Activated T-helper 2 cell treated with anti-CD3 and anti-CD28 coated beads, Interferon-gamma antibody, Interleukin-2, Interleukin-4, amounts not matched to agents 10 μg/mL and 5 μg/mL and 100 μg/mL, durations not matched to agents 14 hours and 24 hours and 36 hours (primary cell): Measurements from ENCODE around the gene IGF1R. TPM values are rescaled to one million over a fixed set of nuclear protein-coding genes. Genes with fewer than 3 reads are reported as not detected.

Experiments used
- DNase-seq: peaks from one replicate; pipeline ENCODE4 v3.0.0; 2021; ENCODE audit warnings: low spot score
- H3K27ac Mint-ChIP-seq: one replicate; pipeline ENCODE4 v1.8.0; 2021; ENCODE audit warnings: mixed read lengths
- H3K27me3 Mint-ChIP-seq: one replicate; pipeline ENCODE4 v1.8.0; 2021; ENCODE audit warnings: low read depth, mixed read lengths
- H3K36me3 Mint-ChIP-seq: one replicate; pipeline ENCODE4 v1.8.0; 2021; ENCODE audit warnings: low read depth, mixed read lengths
- H3K4me1 Mint-ChIP-seq: one replicate; pipeline ENCODE4 v1.8.0; 2021; ENCODE audit warnings: low read depth, mixed read lengths
- H3K4me3 Mint-ChIP-seq: one replicate; pipeline ENCODE4 v1.8.0; 2021; ENCODE audit warnings: low read depth, mild to moderate bottlenecking, moderate library complexity, mixed read lengths
- H3K9me3 Mint-ChIP-seq: one replicate; pipeline ENCODE4 v1.8.0; 2021; ENCODE audit warnings: mixed read lengths
- intact Hi-C: fragments of 100-400 bp; cut with micrococcal nuclease; formaldehyde crosslinking; loops from one replicate; pipeline ENCODE4 v1.15.1; 2023
- total RNA-seq: library from RNA; stranded (reverse); gene quantifications from 2 replicates; pipeline ENCODE4 v1.2.3, GENCODE V29; 2022

IGF1R gene
- total RNA-seq, 1 donor from 2014 or later: 31.1 TPM

DNA sequence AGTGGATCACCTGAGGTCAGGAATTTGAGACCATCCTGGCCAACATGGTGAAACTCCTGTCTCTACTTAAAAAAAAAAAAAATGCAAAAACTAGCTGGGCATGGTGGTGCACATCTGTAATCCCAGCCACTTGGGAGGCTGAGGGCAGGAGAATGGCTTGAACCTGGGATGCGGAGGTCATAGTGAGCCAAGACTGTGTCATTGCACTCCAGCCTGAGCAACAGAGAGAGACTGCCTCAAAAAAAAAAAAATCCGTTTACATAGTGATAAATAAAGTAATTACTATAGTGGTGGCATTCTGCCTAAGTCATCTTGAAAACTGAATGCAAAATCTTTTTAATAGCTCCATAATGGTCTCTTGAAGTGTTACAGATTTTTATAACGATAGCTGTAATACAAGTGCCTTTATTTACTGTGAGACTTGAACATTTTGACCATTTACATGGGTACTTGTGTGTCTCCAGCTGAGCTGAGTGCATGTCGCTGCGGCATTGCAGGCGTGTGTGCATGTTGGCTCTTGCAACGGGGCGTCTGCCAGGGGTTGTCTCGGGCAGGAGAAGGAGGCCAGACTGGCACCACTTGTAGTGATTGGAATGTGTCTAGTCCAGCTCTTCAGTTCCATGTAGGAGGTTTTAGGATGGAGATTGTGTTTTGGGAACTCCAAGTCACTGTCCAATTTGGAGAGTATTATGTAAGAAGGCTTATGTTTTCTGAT is 111.9 kb downstream of the IGF1R start:
- no peaks in the 10 kb centered on the region for H3K4me1 Mint-ChIP-seq
- H3K36me3 Mint-ChIP-seq: no peaks in the 10 kb centered on the region
- DNase-seq: no peak
- H3K4me3 Mint-ChIP-seq: no peak overlapping the region
- no peaks in the 10 kb centered on the region for H3K27me3 Mint-ChIP-seq
- intact Hi-C loops: no loop called here
- no peak overlapping the region for H3K27ac Mint-ChIP-seq
- H3K9me3 Mint-ChIP-seq: no peaks in the 10 kb centered on the region

DNA sequence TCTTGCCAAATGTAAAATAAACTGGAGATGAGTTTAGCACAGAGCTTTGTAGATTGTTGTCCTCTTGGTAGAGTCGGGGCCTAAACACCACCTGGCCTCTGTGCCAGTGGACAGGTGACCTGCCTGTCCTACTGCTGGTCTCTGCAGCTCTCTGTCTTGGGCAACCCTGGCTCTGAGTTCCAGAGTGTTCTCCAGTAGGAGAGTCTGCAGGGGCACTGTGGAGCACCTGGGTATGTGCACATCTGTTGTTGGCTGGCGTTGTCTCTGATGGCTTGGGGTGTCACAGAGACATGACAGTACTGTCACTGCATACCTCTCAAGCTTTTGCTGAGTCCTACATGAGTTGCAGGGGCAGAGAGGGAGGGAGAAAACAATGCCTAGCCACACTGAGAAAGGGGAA is 112.6 kb downstream of the IGF1R start:
- H3K4me3 Mint-ChIP-seq: no peak overlapping the region
- intact Hi-C loops: no loop called here

DNA sequence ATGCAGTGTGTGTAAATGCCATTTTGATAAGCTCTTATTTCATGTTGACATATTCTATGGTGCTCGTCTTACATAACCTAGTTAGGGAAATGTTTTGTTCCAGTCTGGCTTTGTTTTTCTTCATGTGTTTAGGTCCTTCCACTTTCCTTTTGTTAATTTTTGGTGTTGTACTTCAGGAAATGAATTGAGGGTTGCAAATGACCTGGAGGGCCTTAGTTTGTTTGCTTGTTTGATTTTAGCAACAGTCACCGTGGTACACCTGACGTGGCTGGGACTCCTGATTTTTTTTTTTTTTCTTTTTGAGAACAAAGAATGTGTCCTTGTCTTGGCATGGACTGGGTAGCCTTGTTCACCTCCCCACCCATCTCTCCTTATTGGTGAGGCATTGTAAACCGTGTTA is 114.8 kb downstream of the IGF1R start:
- H3K9me3 Mint-ChIP-seq: no peaks in the 10 kb centered on the region
- H3K4me1 Mint-ChIP-seq: no peaks in the 10 kb centered on the region
- intact Hi-C loops: no loop called here
- no peak overlapping the region for H3K27ac Mint-ChIP-seq
- no peaks in the 10 kb centered on the region for H3K27me3 Mint-ChIP-seq
- H3K4me3 Mint-ChIP-seq: no peak overlapping the region
- DNase-seq: no peak
- H3K36me3 Mint-ChIP-seq: no peaks in the 10 kb centered on the region

More for the DNA sequence above, 112.6 kb downstream of the IGF1R start:
- Mint-ChIP-seq H3K36me3 (no peaks in the 10 kb centered on the region), H3K4me1 (no peaks in the 10 kb centered on the region), H3K9me3 (no peaks in the 10 kb centered on the region), H3K27me3 (no peaks in the 10 kb centered on the region), H3K27ac (no peak overlapping the region)
- no peak for DNase-seq

DNA sequence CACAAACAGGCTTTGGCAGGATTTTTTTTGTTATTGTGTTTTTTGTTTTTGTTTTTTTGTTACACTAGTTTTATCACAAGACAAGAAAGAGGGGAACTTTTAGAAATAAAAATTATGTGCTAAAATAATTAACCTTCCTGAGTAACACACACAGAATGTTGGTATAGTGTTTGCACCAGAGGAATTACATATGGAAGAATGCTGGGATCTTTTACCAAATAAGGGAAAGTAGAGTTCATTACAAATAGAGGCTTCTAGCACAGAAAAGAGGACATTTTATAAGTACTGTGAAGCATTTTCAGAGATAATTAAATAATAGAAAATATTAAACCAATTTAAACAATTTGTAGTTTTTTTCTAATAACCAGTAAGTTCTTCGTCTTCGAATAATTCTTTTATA is 116.0 kb downstream of the IGF1R start:
- no peaks in the 10 kb centered on the region for H3K9me3 Mint-ChIP-seq
- H3K4me1 Mint-ChIP-seq: no peaks in the 10 kb centered on the region
- no peak overlapping the region for H3K27ac Mint-ChIP-seq
- DNase-seq: no peak
- H3K36me3 Mint-ChIP-seq: no peaks in the 10 kb centered on the region
- intact Hi-C loops: no loop called here
- H3K4me3 Mint-ChIP-seq: no peak overlapping the region
- H3K27me3 Mint-ChIP-seq: no peaks in the 10 kb centered on the region

DNA sequence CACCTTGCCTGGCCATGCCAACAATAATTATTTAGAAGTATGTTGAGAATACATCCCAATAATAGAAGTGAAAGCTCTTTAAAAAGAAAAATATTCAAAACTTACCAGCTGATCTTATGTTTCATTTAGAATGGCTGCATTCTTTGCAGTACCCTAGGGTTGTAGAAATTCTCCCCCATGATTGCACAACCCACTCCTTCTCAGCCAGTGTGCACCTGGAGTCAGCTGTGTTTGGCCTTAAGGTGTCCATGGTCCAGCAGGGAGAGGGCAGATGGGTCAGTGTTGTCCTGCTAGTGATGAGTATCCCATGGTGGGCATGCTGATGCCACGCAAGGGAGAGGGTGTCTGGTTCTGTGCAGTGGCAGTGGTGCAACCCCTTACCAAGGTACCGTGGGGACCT is 117.3 kb downstream of the IGF1R start:
- H3K27me3 Mint-ChIP-seq: no peaks in the 10 kb centered on the region

DNA sequence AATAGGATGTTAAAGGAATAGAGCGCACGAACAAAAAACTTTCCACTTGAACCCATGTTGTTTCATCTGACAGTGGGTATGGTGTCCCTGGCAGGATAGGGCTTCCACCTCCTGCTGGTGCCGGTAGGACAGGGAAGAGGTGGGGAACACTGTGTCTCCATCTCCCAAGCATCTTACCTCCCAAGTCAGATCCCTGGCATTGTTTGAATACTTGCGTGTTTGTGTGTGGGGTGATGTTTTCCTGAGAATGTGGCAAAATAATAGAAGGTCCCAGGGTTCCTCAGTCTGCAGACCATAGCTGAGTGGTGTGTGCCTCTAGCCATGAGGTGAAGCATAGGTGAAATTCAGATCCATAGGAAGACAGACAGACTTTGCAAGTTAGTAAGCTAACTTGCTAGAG is 119.4 kb downstream of the IGF1R start:
- no peaks in the 10 kb centered on the region for H3K27me3 Mint-ChIP-seq
- no peaks in the 10 kb centered on the region for H3K9me3 Mint-ChIP-seq
- intact Hi-C loops: no loop called here
- H3K36me3 Mint-ChIP-seq: no peaks in the 10 kb centered on the region
- no peak for DNase-seq
- H3K27ac Mint-ChIP-seq: no peak overlapping the region
- H3K4me3 Mint-ChIP-seq: no peak overlapping the region
- H3K4me1 Mint-ChIP-seq: peaks cover 8% of the 10 kb centered on the region

More for the DNA sequence above, 117.3 kb downstream of the IGF1R start:
- Mint-ChIP-seq H3K4me1 (no peaks in the 10 kb centered on the region), H3K27ac (no peak overlapping the region), H3K9me3 (no peaks in the 10 kb centered on the region), H3K4me3 (no peak overlapping the region), H3K36me3 (no peaks in the 10 kb centered on the region)
- intact Hi-C loops: no loop called here
- DNase-seq: no peak

DNA sequence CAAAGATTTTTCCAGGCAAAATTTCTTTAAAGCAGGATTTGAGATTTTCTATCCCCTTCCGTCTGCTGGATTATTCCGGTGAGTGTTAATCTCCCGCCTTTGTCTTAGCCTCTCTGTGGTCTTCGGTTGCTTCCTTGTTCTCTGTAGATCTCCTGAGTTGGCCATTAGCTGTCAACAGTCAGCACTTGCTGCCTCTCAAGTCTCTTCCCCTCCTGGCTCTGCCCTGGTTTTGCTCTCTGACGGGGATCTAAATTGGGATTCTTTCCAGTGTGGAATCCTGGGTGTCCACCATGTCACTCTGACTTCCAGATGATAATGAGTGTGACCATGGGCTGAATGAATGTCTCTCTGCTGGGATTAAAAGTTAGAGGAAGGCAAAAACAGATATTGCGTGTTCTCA is 121.5 kb downstream of the IGF1R start:
- Mint-ChIP-seq H3K27me3 (no peaks in the 10 kb centered on the region), H3K9me3 (no peaks in the 10 kb centered on the region), H3K4me1 (peaks cover 11% of the 10 kb centered on the region), H3K36me3 (no peaks in the 10 kb centered on the region), H3K27ac (no peak overlapping the region), H3K4me3 (no peak overlapping the region)
- no peak for DNase-seq
- intact Hi-C loops: no loop called here

DNA sequence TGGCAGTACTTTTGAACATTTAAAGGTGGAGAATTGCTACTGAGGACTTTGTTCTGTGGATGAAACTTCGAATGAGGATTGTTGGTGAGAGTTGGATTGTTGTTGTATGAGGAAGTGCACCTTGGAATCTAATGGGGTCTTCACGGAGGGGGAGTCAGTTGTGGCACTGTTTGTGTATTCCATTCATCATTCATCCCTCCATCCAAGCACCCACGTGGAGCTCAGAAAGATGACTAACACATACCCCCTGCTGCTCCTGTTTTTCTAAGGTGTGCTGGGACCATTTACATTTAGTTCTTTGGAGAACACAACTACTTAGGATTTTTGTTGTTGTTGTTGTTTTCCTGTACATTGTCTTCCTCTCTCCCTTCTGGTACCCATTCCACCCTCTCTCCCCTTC is 122.6 kb downstream of the IGF1R start:
- Mint-ChIP-seq H3K4me1 (peaks cover 13% of the 10 kb centered on the region), H3K27ac (no peak overlapping the region), H3K27me3 (no peaks in the 10 kb centered on the region), H3K9me3 (no peaks in the 10 kb centered on the region), H3K4me3 (no peak overlapping the region), H3K36me3 (no peaks in the 10 kb centered on the region)
- intact Hi-C loops: no loop called here
- DNase-seq: no peak

DNA sequence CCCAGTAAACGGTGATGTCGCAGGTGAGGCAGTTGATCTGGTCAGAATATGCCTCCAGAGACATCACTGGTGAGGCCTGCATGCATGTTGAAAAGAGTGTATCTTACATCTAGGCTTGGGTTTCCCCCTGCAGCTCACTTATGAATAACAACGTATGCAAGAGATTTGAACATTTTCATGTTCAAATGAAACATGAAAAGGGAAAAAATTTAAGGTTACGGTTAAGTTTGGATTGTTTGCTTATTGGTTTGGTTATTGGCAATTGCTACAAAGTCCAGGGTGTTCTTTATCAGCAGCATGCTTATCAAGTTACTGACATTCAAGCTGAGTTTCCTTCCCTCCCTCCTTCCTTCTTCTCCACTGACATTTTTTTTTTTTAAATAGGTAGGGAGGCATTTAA is 123.2 kb downstream of the IGF1R start:
- H3K27me3 Mint-ChIP-seq: no peaks in the 10 kb centered on the region
- intact Hi-C loops: no loop called here
- H3K4me1 Mint-ChIP-seq: peaks cover 16% of the 10 kb centered on the region
- no peak overlapping the region for H3K4me3 Mint-ChIP-seq
- DNase-seq: no peak
- H3K27ac Mint-ChIP-seq: no peak overlapping the region
- H3K9me3 Mint-ChIP-seq: no peaks in the 10 kb centered on the region
- H3K36me3 Mint-ChIP-seq: no peaks in the 10 kb centered on the region

DNA sequence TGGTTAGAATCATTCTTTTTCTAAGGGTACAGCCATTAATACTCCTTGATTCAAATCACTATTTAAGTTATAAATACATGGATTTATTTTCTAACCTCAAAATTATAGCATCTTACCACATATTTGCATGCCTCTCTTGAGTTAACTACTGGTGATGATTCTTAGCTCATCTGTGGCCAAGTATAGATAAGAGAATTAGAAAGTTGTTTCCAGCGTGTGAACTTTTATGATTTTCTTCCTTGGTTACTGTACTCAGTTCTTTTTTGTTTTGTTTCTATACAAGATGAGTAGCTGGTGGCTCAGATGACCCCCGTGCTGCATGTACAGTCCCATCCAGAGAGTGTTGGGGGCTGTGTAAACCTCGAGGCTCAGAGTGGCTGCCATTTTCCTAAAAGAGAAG is 124.6 kb downstream of the IGF1R start:
- Mint-ChIP-seq H3K4me3 (no peak overlapping the region), H3K27me3 (no peaks in the 10 kb centered on the region), H3K27ac (no peak overlapping the region), H3K4me1 (peaks cover 28% of the 10 kb centered on the region), H3K9me3 (no peaks in the 10 kb centered on the region), H3K36me3 (no peaks in the 10 kb centered on the region)
- intact Hi-C loops: no loop called here
- DNase-seq: no peak

DNA sequence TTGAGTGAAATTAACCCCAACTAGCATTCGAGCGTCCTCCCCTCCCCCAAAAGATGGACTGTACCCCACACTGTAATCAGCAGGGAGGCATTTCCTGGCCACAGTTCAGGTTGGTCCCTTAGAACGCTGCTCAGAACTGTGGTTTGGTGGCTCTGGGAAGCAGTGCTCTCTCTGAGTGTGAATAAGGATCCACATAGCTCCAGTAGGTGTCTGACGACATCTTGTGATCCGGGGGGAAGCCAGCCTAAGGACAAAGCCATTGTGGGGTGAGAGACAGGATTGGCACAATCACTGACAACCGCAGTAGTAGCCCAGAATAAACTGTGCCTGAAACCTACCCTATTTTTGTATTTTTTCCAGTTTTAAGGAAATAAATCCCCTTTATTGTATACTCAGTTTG is 125.3 kb downstream of the IGF1R start:
- no peaks in the 10 kb centered on the region for H3K27me3 Mint-ChIP-seq
- H3K9me3 Mint-ChIP-seq: no peaks in the 10 kb centered on the region
- no peaks in the 10 kb centered on the region for H3K36me3 Mint-ChIP-seq
- H3K4me3 Mint-ChIP-seq: no peak overlapping the region
- H3K4me1 Mint-ChIP-seq: peaks cover 33% of the 10 kb centered on the region
- no peak overlapping the region for H3K27ac Mint-ChIP-seq
- intact Hi-C loops: no loop called here
- no peak for DNase-seq

DNA sequence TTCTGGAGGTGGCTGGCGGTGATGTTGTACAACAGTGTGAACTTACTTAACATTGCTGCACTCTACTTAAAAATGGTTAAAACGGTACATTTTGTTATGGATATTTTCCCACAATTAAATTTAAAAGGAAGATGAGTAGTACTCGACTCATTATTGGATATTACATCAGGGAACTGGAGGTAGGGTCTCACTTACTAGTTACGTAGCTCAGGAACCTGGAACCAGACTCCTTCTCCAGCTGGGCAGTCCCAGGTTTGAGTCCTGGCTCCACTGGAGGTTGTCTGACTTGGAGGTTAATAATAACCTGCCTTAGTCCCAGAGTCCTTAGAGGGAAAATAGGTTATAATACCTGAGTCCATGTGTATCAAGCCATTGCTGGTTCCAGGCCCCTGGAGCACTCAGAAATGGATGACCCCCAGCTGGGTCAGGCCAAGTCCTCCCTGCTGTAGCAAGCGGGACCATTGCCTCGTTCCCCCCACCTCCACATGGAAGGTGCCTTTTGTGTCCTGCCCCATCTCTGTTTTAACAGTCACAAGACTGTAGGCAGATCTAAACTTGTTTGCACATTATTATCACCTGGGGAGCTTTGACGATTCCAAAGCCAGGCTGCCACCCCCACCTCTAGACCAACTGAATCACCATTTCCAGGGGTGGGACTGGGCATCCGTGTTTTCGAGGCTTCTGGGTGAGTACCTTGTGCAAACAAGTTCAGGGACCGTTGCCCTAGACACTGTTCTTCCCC is 126.6 kb downstream of the IGF1R start:
- DNase-seq: no peak
- intact Hi-C loops: loop anchor here (5.0 kb wide), 1 partner anchor 108 kb away; no protein-coding TSS in a partner anchor
- Mint-ChIP-seq H3K27ac (no peak overlapping the region), H3K36me3 (no peaks in the 10 kb centered on the region), H3K27me3 (no peaks in the 10 kb centered on the region), H3K4me1 (peaks cover 40% of the 10 kb centered on the region), H3K9me3 (no peaks in the 10 kb centered on the region), H3K4me3 (no peak overlapping the region)

DNA sequence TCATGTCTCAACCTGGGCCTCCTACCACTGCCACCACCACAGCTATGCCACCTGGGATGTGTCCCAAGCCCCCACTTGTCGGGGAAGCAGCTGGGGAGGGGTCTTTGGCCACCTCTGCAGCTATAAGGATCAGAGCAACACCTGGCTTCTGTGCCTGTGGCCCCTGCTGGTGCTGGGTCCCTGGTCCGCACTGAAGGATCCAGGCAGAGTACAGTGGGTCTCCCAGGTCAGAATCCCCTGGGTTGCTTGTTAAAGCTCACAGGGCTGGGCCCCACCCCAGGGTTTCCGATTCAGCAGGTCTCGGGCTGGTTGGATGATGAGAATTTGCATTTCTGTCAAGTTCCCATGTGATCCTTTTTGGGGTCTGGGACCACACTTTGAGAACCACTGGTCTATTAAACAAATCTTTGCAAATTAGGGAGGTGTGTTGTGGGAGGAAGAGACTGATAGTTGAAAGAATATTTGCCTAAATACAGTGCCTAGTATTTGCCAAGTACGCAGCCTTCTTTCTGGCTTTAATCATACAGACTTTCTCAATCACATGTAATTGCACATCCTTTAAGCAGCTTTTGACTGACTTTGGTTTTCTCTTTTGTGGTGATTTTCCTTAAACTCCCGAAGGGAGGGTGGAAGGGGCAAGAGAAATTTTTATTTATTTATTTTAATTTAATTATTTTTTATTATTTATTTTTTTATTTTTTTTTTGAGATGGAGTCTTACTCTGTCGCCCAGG is 127.3 kb downstream of the IGF1R start:
- Mint-ChIP-seq H3K9me3 (no peaks in the 10 kb centered on the region), H3K27ac (no peak overlapping the region), H3K36me3 (no peaks in the 10 kb centered on the region), H3K4me3 (no peak overlapping the region), H3K4me1 (peaks cover 40% of the 10 kb centered on the region), H3K27me3 (no peaks in the 10 kb centered on the region)
- intact Hi-C loops: loop anchor here (5.0 kb wide), 1 partner anchor 108 kb away; no protein-coding TSS in a partner anchor
- no peak for DNase-seq
